SK-N-DZ (cell line): ENCODE results near the gene TBC1D24.

Experiments
- DNase-seq: peaks from one replicate; pipeline ENCODE4 v3.0.0-alpha.2; 2015; ENCODE audit warnings: low spot score

The TBC1D24 gene

DNA sequence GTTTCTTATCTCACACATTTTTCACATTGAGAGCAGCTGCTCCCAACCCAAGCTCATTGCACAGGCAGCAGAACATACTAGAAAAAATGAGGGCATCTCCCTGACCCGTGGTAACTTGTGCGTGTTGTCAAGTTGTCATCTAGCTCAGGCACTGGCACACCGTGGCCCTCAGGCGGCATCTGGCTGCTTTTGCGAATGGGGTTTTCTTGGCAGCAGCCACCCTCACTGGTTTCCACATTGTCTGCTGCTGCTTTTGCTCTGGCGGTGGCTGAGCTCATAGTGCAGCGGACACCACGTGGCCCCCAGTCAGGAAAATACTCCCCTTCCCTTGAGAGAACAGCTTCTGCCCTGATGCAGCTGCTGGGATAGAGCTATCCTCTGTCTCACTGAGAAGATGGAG, 24.4 kb upstream of the TBC1D24 start:
- no peak for DNase-seq

GRCh38 chr16:2450975-2451381, 23.9 kb upstream of the TBC1D24 start:
- DNase-seq: no peak

DNA sequence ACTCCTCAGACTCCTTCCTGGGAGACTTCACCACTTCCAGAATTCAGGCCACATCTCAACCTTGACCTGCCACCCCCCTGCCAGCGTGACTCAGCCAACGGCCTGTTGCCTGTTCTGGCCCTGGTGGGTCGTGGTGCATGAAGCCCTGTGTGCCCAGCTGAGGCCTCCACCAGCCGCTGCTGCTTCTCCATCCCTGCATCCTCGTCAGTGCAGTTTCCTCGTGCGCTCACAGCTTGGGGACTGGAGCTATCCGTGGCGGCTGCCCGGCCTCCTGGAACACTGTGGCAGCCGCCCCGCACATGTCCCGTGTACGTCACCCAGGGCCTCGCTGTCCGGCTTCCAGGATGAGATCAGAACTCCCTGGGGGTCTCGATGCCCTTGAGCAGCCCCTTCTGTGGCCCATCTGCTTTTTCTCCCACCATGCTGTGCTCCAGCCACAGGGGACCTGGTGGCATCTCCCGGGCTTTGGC, 23.0 kb upstream of the TBC1D24 start:
- no peak for DNase-seq

DNA sequence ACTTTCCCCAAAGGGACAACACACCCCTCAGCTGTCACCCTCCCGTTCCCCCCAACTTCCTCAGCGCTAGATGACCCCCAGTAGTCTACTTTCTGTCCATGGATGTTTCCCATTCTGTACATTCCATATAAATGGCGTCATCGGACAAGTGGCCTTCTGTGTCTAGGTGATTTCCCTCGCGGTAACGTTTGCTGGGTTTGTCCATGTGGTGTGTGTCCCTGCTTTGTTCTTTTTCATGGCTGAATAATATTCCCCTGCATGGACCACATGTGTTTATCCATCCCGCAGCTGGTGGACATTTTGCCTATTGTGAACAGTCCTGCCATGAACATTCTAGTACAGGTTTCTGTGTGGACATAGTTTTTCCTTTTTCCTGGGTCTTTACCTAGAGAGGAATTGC, 22.3 kb upstream of the TBC1D24 start:
- no peak for DNase-seq

DNA sequence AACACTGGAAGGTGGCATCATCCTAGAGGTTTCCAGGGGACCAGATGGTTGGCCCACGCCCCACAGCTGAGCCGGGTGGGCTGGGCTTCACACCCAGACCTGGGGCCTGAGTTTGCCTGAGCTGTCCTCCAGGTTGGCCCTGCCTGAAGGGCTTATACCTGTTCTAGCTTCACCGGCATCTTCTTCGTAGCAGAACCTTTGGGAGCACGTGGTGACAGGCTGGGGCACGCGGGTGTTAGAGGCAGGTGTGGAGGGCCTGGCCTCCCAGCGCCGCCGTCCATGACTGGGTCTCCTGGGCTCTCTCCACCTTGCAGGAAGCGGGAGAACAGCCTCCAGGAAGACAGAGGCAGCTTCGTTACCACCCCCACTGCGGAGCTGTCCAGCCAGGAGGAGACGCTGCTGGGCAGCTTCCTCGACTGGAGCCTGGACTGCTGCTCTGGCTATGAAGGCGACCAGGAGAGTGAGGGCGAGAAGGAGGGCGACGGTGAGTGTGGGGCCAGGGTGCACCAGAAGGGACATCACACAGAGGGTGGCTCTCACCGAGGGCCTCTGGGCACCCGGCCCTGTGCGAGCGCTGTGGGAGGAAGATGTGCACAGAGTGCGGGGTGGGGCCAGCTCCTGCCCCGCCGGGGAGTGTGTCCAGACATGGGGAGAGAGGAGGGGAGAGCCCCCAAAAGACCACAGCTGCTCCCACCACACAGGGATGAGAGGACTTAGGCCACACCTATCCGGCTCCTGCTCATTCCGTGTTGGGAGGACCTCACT, 19.7 kb upstream of the TBC1D24 start:
- DNase-seq: no peak

DNA sequence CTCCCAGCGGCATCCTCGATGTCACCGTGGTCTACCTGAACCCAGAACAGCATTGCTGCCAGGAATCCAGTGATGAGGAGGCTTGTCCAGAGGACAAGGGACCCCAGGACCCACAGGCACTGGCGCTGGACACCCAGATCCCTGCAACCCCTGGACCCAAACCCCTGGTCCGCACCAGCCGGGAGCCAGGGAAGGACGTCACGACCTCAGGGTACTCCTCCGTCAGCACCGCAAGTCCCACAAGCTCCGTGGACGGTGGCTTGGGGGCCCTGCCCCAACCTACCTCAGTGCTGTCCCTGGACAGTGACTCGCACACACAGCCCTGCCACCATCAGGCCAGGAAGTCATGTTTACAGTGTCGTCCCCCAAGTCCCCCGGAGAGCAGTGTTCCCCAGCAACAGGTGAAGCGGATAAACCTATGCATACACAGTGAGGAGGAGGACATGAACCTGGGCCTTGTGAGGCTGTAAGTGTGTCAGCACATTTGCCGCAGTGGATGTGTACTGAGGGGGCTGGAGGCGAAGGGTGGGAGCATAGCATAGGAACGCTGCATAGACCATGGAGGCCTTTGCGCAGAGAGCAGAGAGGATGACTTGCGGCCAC, 18.3 kb upstream of the TBC1D24 start:
- no peak for DNase-seq

DNA sequence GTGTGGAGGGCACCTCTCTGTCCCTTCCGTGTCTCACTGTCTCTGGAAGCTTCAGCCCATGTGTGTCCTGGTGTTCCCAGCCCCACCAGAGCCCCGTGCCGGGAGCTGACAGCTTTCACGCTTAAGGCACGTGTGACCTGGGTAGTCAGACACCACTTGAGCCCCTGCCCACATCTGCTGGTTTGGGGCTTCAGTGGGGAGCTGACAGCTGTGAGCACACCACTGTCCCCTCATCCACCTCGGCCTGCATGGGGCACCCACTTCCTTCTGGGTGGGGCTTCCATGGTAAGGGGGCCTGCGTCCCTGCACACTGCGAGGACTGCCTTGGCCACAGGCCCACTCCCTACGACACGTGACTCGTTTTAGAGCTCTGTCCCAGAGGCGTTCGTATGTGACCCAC, 17.7 kb upstream of the TBC1D24 start:
- DNase-seq: no peak

- DNase-seq: no peak
Measured at GRCh38 chr16:2457946-2458345, 17.0 kb upstream of the TBC1D24 start.

DNA sequence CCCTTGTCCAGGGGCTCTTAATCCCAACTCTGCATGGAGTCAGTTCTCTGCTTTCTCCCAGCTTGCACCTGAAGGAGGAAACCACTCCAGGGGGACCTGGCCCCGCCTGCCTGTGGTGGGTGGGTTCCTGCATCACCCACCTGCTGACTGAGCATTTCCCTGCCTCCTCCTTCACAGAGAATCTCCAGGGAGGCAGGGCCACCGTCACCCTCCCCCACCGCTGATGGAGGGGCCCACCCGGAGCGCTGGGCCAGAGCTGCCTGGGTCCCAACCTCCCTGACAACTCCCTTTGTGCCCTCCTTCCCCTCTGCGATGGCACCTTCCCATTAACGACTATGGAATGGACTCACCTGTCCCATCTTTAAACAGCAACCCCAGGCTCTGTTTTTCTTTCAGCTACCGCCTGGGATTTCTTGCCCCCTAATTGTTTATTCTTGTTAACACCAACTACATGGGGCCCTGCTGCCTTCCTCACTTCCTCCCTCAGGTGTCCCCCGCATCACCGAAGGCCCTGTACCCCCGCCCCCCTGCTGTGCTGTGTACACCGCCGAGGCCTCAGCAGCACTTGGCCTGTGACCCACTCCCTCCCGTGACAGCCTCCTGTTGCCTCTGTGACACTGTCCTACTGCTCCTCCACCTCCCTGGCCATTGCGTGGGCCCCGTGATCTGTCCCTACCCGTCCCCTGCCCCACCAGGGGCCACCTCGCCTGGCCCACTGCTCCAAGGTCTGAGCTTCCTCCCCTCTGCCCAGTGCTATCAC, 15.9 kb upstream of the TBC1D24 start:
- DNase-seq: no peak

DNA sequence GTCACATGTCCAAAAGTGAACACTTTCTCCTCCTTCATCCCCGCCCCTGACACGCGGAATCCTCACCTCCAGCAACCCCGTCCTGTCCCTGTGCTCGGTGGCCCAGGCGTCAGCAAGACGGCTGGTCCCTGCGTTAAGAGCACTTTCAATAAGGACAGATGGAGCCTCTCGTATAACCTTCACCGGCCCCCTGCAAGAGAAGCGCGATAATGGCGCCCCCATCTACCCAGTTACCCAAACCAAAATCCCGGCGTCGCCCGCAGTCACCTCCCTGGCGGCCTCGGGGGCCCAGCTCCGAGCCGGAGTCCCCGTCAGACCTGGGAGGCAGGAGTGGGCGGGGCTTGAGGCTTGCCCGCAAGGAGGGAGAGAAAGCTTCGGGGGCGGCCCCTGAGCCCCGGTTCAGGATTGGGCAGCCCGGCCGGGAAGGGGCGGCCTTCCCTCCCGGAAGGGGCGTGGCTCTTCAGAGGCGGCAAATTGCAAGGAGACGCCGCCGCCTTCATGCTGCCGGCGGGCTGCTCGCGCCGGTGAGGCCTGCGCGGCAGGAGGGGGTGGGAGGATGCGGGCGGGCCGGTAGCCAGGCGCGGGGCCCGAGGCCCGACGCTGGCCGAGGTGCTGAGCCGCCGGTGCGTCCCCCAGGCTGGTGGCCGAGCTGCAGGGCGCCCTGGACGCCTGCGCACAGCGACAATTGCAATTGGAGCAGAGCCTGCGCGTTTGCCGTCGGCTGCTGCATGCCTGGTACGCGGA, 15.1 kb upstream of the TBC1D24 start, which contains the start of gene TEDC2:
TSS of gene TEDC2 (plus strand) at position 463 of the 744 bp plus-strand sequence. CDS start at position 499, 36 bp downstream.
- peak; percentile 97 for DNase-seq

- DNase-seq: no peak
Measured at GRCh38 chr16:2460391-2460713, 14.6 kb upstream of the TBC1D24 start.

GRCh38 chr16:2460916-2461315, 14.0 kb upstream of the TBC1D24 start:
- no peak for DNase-seq

DNA sequence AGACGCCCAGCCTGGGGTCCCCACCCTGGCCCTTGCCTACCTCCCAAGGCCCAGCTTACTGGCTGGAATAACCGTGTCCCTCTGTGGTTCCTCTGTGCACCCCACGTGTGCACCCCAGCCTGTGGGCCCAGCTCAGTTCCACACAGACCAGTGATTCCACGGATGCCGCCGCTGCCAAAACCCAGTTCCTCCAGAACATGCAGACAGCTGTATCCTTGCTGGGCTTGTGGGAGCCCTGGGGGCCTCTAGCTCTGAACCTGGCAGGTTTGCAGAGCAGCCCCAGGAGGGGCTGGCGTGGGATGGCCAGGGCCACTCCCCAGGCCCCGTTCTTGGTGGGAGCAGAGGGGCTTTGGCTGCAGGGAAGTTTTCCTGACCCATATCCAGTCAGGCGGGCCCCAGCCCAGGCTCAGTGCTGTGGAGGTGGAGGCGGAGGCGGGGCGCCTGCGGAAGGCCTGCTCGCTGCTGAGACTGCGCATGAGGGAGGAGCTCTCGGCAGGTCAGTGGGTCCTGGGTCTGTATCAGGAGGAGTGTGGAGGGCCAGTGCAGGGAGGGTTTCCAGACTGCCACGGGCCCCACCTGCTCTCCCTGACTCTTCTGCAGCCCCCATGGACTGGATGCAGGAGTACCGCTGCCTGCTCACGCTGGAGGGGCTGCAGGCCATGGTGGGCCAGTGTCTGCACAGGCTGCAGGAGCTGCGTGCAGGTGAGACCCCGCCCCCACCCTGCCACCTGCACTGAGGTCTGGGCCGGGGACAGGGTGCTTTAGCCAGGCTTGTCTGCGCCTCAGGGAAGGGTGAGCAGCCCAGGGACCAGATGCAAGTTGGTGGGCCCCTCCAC, 12.7 kb upstream of the TBC1D24 start:
- no peak for DNase-seq

DNA sequence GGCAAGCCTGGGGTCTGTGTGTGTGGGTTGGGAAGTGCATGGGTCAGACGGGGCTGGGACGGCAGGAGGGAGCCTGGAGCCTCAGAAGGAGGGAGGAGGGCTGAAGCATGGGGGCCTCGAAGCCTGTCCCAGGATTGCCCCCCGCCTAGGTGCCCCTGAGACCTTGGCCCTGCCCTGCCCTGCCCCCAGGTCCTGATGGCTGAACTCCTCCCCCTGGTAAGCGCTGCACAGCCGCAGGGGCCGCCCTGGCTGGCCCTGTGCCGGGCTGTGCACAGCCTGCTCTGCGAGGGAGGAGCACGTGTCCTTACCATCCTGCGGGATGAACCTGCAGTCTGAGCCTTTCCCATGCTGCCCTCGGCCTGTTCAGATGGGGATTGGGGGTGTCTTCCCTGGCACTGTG, 10.6 kb upstream of the TBC1D24 start:
- no peak for DNase-seq

DNA sequence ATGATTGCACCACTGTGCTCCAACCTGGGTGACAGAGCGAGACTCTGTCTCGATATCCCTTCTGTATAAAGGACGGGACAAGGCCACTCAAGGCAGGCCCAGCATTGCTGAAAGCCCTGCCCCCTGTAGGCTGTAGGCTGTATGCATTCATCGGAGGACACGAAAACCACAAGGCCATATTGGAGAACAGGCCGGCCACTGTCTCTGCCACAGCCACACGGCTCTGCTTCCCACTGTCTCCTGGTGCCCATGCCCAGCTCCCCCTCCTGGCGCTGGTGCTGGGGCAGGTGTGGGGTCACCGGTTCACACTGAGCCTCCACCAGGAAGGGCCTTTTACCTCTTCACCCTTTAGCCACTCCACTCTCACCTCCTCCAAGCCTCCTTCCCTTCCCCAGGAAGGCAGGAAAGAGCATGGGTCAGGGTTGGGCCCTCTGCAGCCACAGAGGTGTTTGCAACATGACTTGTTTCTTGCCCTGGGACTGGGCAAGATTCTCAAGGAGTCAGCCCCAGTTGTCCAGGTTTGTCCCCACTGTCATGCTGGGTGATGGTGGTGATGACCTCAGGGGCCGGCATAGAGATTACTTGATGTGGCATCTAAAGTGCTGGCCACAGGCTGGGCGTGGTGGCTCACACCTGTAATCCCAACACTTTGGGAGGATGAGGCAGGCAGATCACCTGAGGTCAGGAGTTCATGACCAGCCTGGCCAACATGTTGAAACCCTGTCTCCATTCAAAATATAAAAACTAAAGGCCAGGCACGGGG, 9.1 kb upstream of the TBC1D24 start:
- peak; percentile 55 for DNase-seq

DNA sequence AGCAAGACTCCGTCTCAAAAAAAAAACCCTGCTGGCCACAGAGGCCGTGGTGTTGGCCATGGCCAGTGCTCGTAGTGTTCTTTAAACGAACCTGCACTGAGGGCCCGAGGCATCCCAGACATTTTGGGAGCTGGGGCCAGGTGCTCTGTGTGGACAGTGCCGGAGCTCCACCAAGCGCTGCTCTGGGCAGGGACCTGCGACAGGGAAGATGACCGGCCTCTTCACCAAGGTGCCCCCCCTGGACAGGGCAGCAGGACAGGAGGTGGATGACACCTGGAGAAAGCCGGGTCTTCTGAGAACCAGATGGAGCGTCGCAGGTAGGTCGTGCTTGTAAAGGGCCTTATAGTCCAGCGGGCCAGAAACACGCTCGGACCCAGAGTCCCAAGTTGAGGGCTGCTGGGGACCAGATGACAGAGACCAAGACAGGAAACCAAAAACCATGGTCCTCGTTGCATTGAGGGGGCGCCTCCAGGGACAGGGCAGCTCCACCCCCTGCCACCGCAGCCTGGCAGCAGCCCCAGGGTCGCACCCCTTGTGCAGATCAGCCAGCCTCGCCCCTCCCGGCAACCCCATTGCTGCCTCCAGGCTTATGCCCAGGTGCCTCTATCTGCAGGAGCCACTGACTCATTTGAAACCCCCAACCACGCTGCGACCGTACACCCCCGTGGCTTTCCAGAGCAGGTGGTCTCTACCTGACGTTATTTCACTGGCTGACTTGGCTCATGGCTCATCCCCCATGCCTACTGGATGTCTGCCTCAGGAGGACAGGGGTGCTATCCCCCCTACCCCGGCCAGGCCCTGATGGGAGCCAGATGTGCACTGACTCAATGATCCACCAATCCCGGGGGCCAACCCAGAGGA, 8.0 kb upstream of the TBC1D24 start:
- no peak for DNase-seq

- peak; percentile 88 for DNase-seq
Measured at GRCh38 chr16:2467528-2468232, 7.2 kb upstream of the TBC1D24 start.

- peak; percentile 71 for DNase-seq
Measured at GRCh38 chr16:2468233-2468724, 6.6 kb upstream of the TBC1D24 start.
